CD4-positive, alpha-beta T cell (primary cell): ENCODE results near the gene GDPD5. TPM values are rescaled to one million over a fixed set of nuclear protein-coding genes. Genes with fewer than 3 reads are reported as not detected.
A peak's percentile ranks its signal among the peaks of the same experiment; 100 is the strongest.

Experiments
- ATAC-seq: fragments of 200-7000 bp; cut with Tn5 transposase; one replicate; pipeline ENCODE4 v1.10.0; 2022; ENCODE audit warnings: mild to moderate bottlenecking; ENCODE audit not compliant: poor library complexity
- CTCF ChIA-PET: fragments of 350-600 bp; sonication (Branson Sonifier 250); formaldehyde crosslinking; loops from one replicate; lab custom pipeline; 2021; ENCODE audit warnings: antibody characterized with exemption, inconsistent platforms; lab: Charles Lee
- POLR2A ChIA-PET: fragments of 350-600 bp; sonication (Branson Sonifier 250); formaldehyde crosslinking; loops from one replicate; lab custom pipeline; 2021; ENCODE audit warnings: antibody characterized with exemption, inconsistent platforms; lab: Charles Lee
- DNase-seq, 14 experiments: peaks; one replicate each; pipeline ENCODE4 v3.0.0-alpha.2; 2013 to 2020; ENCODE audit warnings: mixed read lengths in 2 of 14
- H3K27ac ChIP-seq, 2 donors: one replicate each; pipeline versions ENCODE4 v1.5.1 to v1.7.0; 2013; ENCODE audit warnings: low read length in 2 of 2, low read depth in 1 of 2, mild to moderate bottlenecking in 1 of 2
- H3K27me3 ChIP-seq, 2 experiments: 1 replicate in 1 of 2; 2 replicates in 1 of 2; pipeline versions ENCODE4 v1.6.1 to v1.7.0; 2013; ENCODE audit warnings: low read length in 2 of 2, control low read depth in 1 of 2, mild to moderate bottlenecking in 1 of 2, moderate library complexity in 1 of 2; ENCODE audit not compliant: insufficient read depth in 2 of 2, control insufficient read depth in 1 of 2
- H3K36me3 ChIP-seq: one replicate; pipeline ENCODE4 v1.6.1; 2013; ENCODE audit warnings: low read length, control low read depth; ENCODE audit not compliant: insufficient read depth
- H3K4me1 ChIP-seq: one replicate; pipeline ENCODE4 v1.6.1; 2013; ENCODE audit warnings: low read length, control low read depth; ENCODE audit not compliant: insufficient read depth
- H3K4me3 ChIP-seq: one replicate; pipeline ENCODE4 v1.5.1; 2013; ENCODE audit warnings: mild to moderate bottlenecking, low read length, moderate library complexity
- H3K9me3 ChIP-seq, 2 experiments: 1 replicate in 1 of 2; 2 replicates in 1 of 2; pipeline versions ENCODE4 v1.6.1 to v1.7.0; 2013; ENCODE audit warnings: low read length in 2 of 2, mild to moderate bottlenecking in 2 of 2, control low read depth in 1 of 2, moderate library complexity in 1 of 2; ENCODE audit not compliant: control insufficient read depth in 1 of 2, insufficient read depth in 1 of 2
- H3K27ac Mint-ChIP-seq: one replicate; pipeline ENCODE4 v1.8.0; 2020; ENCODE audit warnings: mixed read lengths
- H3K27me3 Mint-ChIP-seq: one replicate; pipeline ENCODE4 v1.8.0; 2021; ENCODE audit warnings: mixed read lengths
- H3K36me3 Mint-ChIP-seq: one replicate; pipeline ENCODE4 v1.8.0; 2021; ENCODE audit warnings: low read depth, mixed read lengths
- H3K4me1 Mint-ChIP-seq: one replicate; pipeline ENCODE4 v1.8.0; 2021; ENCODE audit warnings: low read depth, mixed read lengths
- H3K4me3 Mint-ChIP-seq: one replicate; pipeline ENCODE4 v1.8.0; 2020; ENCODE audit warnings: mild to moderate bottlenecking, mixed read lengths
- H3K9me3 Mint-ChIP-seq: one replicate; pipeline ENCODE4 v1.8.0; 2020; ENCODE audit warnings: mixed read lengths
- intact Hi-C, 2 experiments: fragments of 100-400 bp; cut with DNase I in 1 of 2; cut with micrococcal nuclease in 1 of 2; formaldehyde crosslinking; loops; one replicate each; pipeline versions ENCODE4 v1.15.1 to v1.9.0; 2023 to 2025; cut with DNase I, micrococcal nuclease
- total RNA-seq, 174 experiments: library from RNA in 2 of 174; stranded (reverse) in 2 of 174; gene quantifications; one replicate each; pipeline ENCODE4 v1.2.3 and lab custom pipeline; 2021 to 2026
- TF ChIP-seq, protein P1 (sequence below): fragments of 200-600 bp; IDR thresholded peaks from one replicate; pipeline ENCODE4 v1.8.0; 2022; ENCODE audit warnings: antibody characterized with exemption, mild to moderate bottlenecking

Gene GDPD5
- total RNA-seq, 2 experiments from 2014 or later: 91.6 to 101 TPM

DNA sequence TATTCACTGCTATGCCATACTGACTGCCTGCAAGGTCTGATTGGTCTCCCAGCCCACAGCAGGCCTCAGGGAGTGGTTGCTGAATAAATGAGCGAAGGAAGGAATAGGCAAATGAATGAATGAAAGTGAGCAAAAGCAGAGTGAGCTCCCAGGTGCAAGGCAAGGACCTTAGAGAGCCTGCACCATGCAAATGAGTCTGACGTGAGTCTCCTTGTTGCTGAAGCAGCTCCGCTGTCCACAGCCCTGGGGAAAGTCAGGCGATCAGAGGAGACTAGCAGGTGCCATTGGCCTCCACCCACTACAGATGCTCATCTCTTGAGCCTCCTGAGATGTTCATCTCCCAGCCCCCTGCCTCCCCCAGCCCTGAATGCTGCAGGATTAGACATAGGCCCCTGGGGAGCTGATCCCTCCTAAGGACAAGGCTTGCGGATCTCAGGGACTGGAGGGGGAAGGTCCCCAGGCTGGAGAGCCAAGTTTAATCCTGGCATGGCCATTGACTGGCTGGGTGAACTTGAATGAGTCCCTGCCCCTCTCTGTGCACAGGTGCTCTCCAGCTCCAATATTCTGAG lies 22.1 kb downstream of the GDPD5 start:
- ChIA-PET CTCF (interaction anchor here (1.9 kb wide), 1 partner anchor 22 kb away, joined by 4 read pairs; the partner anchor contains the start of gene GDPD5), POLR2A (no interaction called here)
- Mint-ChIP-seq H3K4me3 (no peak overlapping the region), H3K4me1 (peaks cover 35% of the 10 kb centered on the region), H3K27ac (no peak overlapping the region), H3K27me3 (no peaks in the 10 kb centered on the region), H3K9me3 (no peaks in the 10 kb centered on the region), H3K36me3 (no peaks in the 10 kb centered on the region)
- DNase-seq (no peak), ATAC-seq (no peak)
- Histone ChIP-seq H3K27ac (no peak overlapping the region), H3K27me3 (no peaks in the 10 kb centered on the region), H3K9me3 (no peaks in the 10 kb centered on the region), H3K36me3 (no peaks in the 10 kb centered on the region), H3K4me1 (peaks cover 21% of the 10 kb centered on the region), H3K4me3 (no peak overlapping the region)
- TF ChIP-seq, protein P1, sequence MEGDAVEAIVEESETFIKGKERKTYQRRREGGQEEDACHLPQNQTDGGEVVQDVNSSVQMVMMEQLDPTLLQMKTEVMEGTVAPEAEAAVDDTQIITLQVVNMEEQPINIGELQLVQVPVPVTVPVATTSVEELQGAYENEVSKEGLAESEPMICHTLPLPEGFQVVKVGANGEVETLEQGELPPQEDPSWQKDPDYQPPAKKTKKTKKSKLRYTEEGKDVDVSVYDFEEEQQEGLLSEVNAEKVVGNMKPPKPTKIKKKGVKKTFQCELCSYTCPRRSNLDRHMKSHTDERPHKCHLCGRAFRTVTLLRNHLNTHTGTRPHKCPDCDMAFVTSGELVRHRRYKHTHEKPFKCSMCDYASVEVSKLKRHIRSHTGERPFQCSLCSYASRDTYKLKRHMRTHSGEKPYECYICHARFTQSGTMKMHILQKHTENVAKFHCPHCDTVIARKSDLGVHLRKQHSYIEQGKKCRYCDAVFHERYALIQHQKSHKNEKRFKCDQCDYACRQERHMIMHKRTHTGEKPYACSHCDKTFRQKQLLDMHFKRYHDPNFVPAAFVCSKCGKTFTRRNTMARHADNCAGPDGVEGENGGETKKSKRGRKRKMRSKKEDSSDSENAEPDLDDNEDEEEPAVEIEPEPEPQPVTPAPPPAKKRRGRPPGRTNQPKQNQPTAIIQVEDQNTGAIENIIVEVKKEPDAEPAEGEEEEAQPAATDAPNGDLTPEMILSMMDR: no peak
- intact Hi-C loops: no loop called here

DNA sequence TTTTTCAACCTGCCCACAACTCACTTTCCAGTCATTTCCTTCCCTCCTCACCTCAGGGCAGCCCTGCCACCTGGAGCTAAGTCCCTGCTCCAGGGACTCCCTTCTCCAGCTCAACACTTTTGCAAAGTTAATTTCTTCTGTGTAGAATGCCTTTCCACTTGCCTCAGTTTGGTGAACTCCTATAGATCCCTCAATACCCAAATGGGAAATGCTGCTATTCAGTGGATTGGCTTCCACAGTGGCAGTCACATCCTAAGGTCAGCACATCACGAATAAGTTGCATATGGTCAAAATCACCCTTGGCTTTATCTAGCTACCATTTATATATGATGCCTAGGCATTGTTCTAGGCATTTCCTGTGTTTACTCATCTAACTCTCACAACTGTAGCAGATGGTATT lies 23.6 kb downstream of the GDPD5 start:
- no peak for ATAC-seq
- TF ChIP-seq, protein P1: no peak
- Mint-ChIP-seq H3K36me3 (no peaks in the 10 kb centered on the region), H3K9me3 (no peaks in the 10 kb centered on the region), H3K4me1 (peaks cover 21% of the 10 kb centered on the region), H3K27me3 (no peaks in the 10 kb centered on the region), H3K27ac (peak overlapping the region; percentile 30), H3K4me3 (no peak overlapping the region)
- intact Hi-C loops: no loop called here
- CTCF ChIA-PET: interaction anchor here (1.9 kb wide), 1 partner anchor 24 kb away, joined by 4 read pairs; the partner anchor contains the start of gene GDPD5
- POLR2A ChIA-PET: no interaction called here
- Histone ChIP-seq H3K27ac (no peak overlapping the region), H3K27me3 (no peaks in the 10 kb centered on the region), H3K9me3 (no peaks in the 10 kb centered on the region), H3K4me1 (peaks cover 6% of the 10 kb centered on the region), H3K36me3 (no peaks in the 10 kb centered on the region), H3K4me3 (no peak overlapping the region)
- DNase-seq: no peak

DNA sequence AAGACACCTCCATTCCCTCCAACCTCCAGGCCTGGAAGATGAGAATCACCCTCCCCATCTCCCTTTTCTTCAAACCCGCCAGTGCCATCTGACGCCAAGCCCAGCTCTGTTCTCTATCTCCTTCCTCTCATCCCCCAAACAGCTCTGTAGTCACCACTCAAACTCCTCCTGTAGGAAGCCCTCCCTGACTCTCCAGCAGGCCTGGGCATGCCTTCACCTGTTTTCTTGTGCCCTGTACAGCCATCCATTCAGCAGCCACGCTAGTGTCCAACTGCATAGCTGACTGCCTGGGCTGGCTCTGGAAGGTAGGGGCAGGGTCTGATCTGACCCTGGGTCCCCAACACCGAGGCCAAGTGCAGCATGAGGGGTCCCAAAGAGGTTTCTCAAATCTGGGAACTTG lies 25.0 kb downstream of the GDPD5 start:
- peaks cover 21% of the 10 kb centered on the region for H3K4me1 Mint-ChIP-seq
- no peak overlapping the region for H3K4me3 Mint-ChIP-seq
- H3K27me3 Mint-ChIP-seq: no peaks in the 10 kb centered on the region
- H3K4me3 ChIP-seq: no peak overlapping the region
- no peak for ATAC-seq
- H3K36me3 Mint-ChIP-seq: no peaks in the 10 kb centered on the region
- no peaks in the 10 kb centered on the region for H3K9me3 ChIP-seq
- CTCF ChIA-PET: no interaction called here
- intact Hi-C loops: no loop called here
- POLR2A ChIA-PET: no interaction called here
- H3K27ac Mint-ChIP-seq: no peak overlapping the region
- H3K9me3 Mint-ChIP-seq: no peaks in the 10 kb centered on the region
- no peaks in the 10 kb centered on the region for H3K36me3 ChIP-seq
- H3K27me3 ChIP-seq: no peaks in the 10 kb centered on the region
- TF ChIP-seq, protein P1: no peak
- no peak for DNase-seq
- peaks cover 4% of the 10 kb centered on the region for H3K4me1 ChIP-seq
- H3K27ac ChIP-seq: no peak overlapping the region
